PC-3 (cell line): ENCODE measurements around the gene PRSS50. TPM values are rescaled to one million over a fixed set of nuclear protein-coding genes. Genes with fewer than 3 reads are reported as not detected.

ENCODE experiments used
- ATAC-seq: fragments of 200-7000 bp; cut with Tn5 transposase; 2 replicates; pipeline ENCODE4 v1.9.1; 2020; ENCODE audit warnings: mild to moderate bottlenecking, moderate library complexity
- BruUV-seq: library from RNA; stranded (reverse); fragments of 400-500 nt; replicated peaks from 2 replicates; lab custom pipeline; 2021; lab: Mats Ljungman, UMichigan
- CTCF ChIA-PET: fragments of 300-600 bp; sonication (Branson Sonifier 250); formaldehyde crosslinking; loops from one replicate; lab custom pipeline; 2022; ENCODE audit warnings: antibody characterized with exemption; lab: Charles Lee
- POLR2A ChIA-PET: fragments of 300-600 bp; sonication (Branson Sonifier 250); formaldehyde crosslinking; loops from one replicate; lab custom pipeline; 2022; ENCODE audit warnings: antibody characterized with exemption; ENCODE audit not compliant: unreplicated experiment; lab: Charles Lee
- DNase-seq: peaks from one replicate; pipeline ENCODE4 v3.0.0-alpha.2; 2015
- H2AFZ ChIP-seq: fragments of 300-600 bp; sonication (generic); 2 replicates; pipeline ENCODE4 v1.6.0; 2016; ENCODE audit warnings: antibody characterized with exemption, low read length
- H3F3A ChIP-seq: fragments of 300-600 bp; sonication (generic); one replicate; pipeline ENCODE4 v1.6.0; 2017; ENCODE audit warnings: antibody characterized with exemption, low read length, control low read depth, mild to moderate bottlenecking; ENCODE audit not compliant: unreplicated experiment
- H3K27ac ChIP-seq: fragments of 300-600 bp; sonication (generic); 2 replicates; pipeline ENCODE4 v1.5.1; 2016; ENCODE audit warnings: mild to moderate bottlenecking, low read length
- H3K27me3 ChIP-seq: fragments of 300-600 bp; sonication (generic); 2 replicates; pipeline ENCODE4 v1.6.1; 2016; ENCODE audit warnings: low read length, mixed read lengths
- H3K36me3 ChIP-seq: fragments of 300-600 bp; sonication (generic); 2 replicates; pipeline ENCODE4 v1.6.1; 2016; ENCODE audit warnings: low read depth, mixed run types, low read length, mixed read lengths
- H3K4me1 ChIP-seq: fragments of 300-600 bp; sonication (generic); 2 replicates; pipeline ENCODE4 v1.5.1; 2016; ENCODE audit warnings: low read length; ENCODE audit not compliant: insufficient read depth
- H3K4me2 ChIP-seq: fragments of 300-600 bp; sonication (generic); 2 replicates; pipeline ENCODE4 v1.6.0; 2016; ENCODE audit warnings: low read length
- H3K4me3 ChIP-seq: fragments of 300-600 bp; sonication (generic); 2 replicates; pipeline ENCODE4 v1.5.1; 2016; ENCODE audit warnings: mild to moderate bottlenecking, low read length, mixed read lengths
- H3K79me2 ChIP-seq: fragments of 300-600 bp; sonication (generic); 2 replicates; pipeline ENCODE4 v1.6.1; 2017; ENCODE audit warnings: low read length, mixed read lengths
- H3K9ac ChIP-seq: fragments of 300-600 bp; sonication (generic); 2 replicates; pipeline ENCODE4 v1.6.0; 2016; ENCODE audit warnings: mild to moderate bottlenecking, low read length
- H3K9me2 ChIP-seq: fragments of 300-600 bp; sonication (generic); replicated peaks from 2 replicates; pipeline ENCODE4 v1.6.1; 2016; ENCODE audit warnings: mixed run types, low read length, mixed read lengths
- H3K9me3 ChIP-seq: fragments of 300-600 bp; sonication (generic); 2 replicates; pipeline ENCODE4 v1.6.1; 2016; ENCODE audit warnings: low read length, mixed read lengths
- H4K20me1 ChIP-seq: fragments of 300-600 bp; sonication (generic); 2 replicates; pipeline ENCODE4 v1.6.1; 2016; ENCODE audit warnings: low read length, mixed read lengths
- EZH2 ChIP-seq: fragments of 300-600 bp; sonication (generic); IDR thresholded peaks from one replicate; pipeline ENCODE4 v1.6.1; 2017; ENCODE audit warnings: antibody characterized with exemption, mild to moderate bottlenecking, low read length; ENCODE audit not compliant: unreplicated experiment
- EZH2phosphoT487 ChIP-seq: fragments of 300-600 bp; sonication (generic); IDR thresholded peaks from 2 replicates; pipeline ENCODE4 v1.6.1; 2018; ENCODE audit warnings: mild to moderate bottlenecking, antibody characterized with exemption, low read length, borderline replicate concordance
- intact Hi-C: fragments of 100-400 bp; cut with micrococcal nuclease; formaldehyde crosslinking; loops from 2 replicates; pipeline ENCODE4 v1.9.0; 2023
- total RNA-seq: library from RNA; depleted of rRNA; stranded (reverse); fragments of >200 nt; gene quantifications from 2 replicates; pipeline ENCODE4 v1.2.3, GENCODE V29; 2014
- TF ChIP-seq, protein P1 (sequence below): fragments of 300-600 bp; sonication (generic); conservative IDR thresholded peaks from 2 replicates; pipeline ENCODE4 v1.5.1; 2017; ENCODE audit warnings: antibody characterized with exemption, low read depth, mild to moderate bottlenecking, low read length

The PRSS50 gene
- total RNA-seq, 1 experiment from 2014 or later: not detected

DNA sequence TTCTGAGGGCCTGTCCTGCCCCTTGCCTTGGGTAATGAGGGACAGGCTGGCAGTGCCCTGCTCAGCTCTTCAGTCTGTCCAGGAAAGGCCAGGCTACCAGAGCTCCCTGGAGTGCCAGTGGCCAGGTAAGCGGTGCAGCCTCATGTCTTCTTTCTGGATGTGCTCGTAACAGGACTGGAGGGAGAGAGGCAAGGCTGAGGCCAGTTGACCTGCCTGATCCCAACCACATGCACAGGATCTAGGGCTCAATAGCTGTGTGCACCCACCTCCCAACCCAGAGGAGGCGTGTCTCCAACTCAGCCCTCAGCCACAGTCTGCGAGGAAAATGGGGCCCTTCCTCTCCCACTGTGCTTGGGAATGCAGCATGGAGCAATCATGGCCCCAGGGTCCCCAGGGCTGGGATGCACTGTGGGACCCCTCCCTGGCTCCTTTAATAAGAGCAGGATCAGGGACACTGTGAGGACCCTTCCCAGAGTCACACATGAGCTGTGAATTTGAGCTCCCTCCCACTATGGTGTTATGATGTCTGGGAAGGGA lies 46.7 kb downstream of the PRSS50 start:
- Histone ChIP-seq H3K27ac (no peak overlapping the region), H3K36me3 (peaks cover 6% of the 10 kb centered on the region; the same call in 1 of the 2 replicates), H3K4me3 (no peak overlapping the region), H3K9me2 (no peaks in the 10 kb centered on the region), H2AFZ (no peak overlapping the region), H3K27me3 (no peaks in the 10 kb centered on the region), H3K9ac (no peak overlapping the region), H3K4me2 (no peak overlapping the region), H3F3A (no peaks in the 10 kb centered on the region), H3K79me2 (no peaks in the 10 kb centered on the region), H4K20me1 (no peaks in the 10 kb centered on the region), H3K9me3 (no peaks in the 10 kb centered on the region), H3K4me1 (no peaks in the 10 kb centered on the region)
- ChIA-PET CTCF (no interaction called here), POLR2A (no interaction called here)
- no TSS peak for BruUV-seq
- ATAC-seq (no peak), DNase-seq (no peak)
- intact Hi-C loops: no loop called here
- TF ChIP-seq, protein P1, sequence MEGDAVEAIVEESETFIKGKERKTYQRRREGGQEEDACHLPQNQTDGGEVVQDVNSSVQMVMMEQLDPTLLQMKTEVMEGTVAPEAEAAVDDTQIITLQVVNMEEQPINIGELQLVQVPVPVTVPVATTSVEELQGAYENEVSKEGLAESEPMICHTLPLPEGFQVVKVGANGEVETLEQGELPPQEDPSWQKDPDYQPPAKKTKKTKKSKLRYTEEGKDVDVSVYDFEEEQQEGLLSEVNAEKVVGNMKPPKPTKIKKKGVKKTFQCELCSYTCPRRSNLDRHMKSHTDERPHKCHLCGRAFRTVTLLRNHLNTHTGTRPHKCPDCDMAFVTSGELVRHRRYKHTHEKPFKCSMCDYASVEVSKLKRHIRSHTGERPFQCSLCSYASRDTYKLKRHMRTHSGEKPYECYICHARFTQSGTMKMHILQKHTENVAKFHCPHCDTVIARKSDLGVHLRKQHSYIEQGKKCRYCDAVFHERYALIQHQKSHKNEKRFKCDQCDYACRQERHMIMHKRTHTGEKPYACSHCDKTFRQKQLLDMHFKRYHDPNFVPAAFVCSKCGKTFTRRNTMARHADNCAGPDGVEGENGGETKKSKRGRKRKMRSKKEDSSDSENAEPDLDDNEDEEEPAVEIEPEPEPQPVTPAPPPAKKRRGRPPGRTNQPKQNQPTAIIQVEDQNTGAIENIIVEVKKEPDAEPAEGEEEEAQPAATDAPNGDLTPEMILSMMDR: no peak
- TF ChIP-seq EZH2phosphoT487 (no peak), EZH2 (no peak)

DNA sequence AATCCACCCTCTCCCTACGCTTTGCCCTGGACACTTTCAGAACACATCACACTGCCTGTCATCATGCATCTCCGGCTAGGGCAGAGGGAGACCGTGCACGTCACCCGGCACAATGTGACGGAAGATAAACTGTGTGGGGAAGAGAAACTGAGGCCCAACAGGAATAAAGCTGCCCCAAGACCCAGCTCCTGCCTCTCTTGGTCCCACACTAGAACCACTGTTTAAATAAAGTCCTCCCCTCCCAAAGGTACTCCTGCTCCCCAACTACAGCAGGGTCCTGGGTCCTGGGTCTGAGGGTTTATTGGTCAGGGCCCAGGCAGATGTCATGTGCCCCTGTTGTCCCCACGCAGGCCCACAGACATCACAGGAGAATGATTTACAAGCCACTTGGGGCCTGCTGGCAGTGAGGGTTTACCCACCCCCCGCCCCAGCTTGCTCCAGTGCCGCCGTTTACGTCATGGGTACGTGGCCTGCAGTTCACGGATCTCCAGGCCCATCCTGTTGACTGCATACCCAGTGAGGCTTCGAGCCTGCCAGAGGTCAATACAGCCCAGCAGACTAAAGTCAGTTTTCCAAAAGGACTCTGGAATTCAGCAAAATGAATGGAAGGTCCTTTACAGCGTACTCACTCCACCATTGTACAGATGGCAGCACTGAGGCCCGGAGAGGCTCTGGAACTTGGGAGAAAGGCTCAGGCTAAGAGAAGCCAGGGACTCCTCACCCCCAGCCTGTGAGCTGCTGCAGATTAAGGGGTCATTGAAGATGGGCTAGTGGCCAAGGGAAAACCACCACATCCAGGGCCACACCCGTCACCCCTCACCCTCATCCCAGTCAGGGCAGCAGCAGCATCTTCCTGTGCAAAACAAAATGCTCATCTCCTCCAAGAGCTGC lies 47.4 kb downstream of the PRSS50 start:
- Histone ChIP-seq H3K4me2 (no peak overlapping the region), H3K27me3 (no peaks in the 10 kb centered on the region), H3K27ac (no peak overlapping the region), H3K36me3 (peaks cover 6% of the 10 kb centered on the region; the same call in 1 of the 2 replicates), H3K9ac (no peak overlapping the region), H3K79me2 (no peaks in the 10 kb centered on the region), H4K20me1 (no peaks in the 10 kb centered on the region), H3K4me3 (no peak overlapping the region), H2AFZ (no peak overlapping the region), H3K9me2 (no peaks in the 10 kb centered on the region), H3F3A (no peaks in the 10 kb centered on the region), H3K4me1 (no peaks in the 10 kb centered on the region), H3K9me3 (no peaks in the 10 kb centered on the region)
- TF ChIP-seq, protein P1: no peak
- TF ChIP-seq EZH2phosphoT487 (no peak), EZH2 (no peak)
- ATAC-seq (no peak), DNase-seq (no peak)
- intact Hi-C loops: no loop called here
- ChIA-PET POLR2A (no interaction called here), CTCF (no interaction called here)
- no TSS peak for BruUV-seq
